Glomerular visceral epithelial cell (primary cell): Measurements from ENCODE around the gene ITFG1.
"Not testable (repeated sequence)": the region's sequence is repeated elsewhere in the genome, so short reads cannot be mapped to it uniquely, and the experiment has no call there.

Source experiments
- DNase-seq: peaks from one replicate; pipeline ENCODE4 v3.0.0-alpha.2; 2016; ENCODE audit errors: extremely low spot score

Gene ITFG1

DNA sequence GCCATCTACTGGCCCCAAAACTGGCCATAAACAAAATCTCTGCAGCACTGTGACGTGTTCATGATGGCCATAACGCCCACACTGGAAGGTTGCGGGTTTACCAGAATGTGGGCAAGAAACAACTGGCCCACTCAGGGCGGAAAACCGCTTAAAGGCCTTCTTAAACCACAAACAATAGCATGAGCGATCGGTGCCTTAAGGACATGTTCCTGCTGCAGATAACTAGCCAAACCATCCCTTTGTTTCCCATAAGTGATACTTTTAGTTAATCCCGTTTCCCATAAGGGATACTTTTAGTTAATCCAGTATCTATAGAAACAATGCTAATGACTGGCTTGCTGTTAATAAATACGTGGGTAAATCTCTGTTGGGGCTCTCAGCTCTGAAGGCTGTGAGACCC lies 308.4 kb downstream of the ITFG1 start:
- DNase-seq = not testable (repeated sequence)

- no peak for DNase-seq
Measured at GRCh38 chr16:47150067-47150466, 310.8 kb downstream of the ITFG1 start.

DNA sequence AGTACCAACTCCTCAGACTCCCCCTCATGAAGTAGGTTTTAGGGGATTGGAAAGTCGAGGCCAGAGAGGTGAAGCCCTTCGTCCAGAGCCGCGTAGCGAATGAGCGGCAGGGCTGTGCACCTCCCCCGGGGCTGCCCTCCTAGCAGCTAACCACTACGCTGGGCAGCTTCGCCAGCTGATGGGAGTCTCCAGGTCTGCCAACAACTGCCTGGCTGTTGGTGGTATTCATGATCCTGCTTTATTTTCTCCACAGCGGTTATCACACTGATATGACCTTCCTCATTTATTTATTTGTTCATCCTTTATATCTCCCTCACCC lies 316.3 kb downstream of the ITFG1 start:
- no peak for DNase-seq

DNA sequence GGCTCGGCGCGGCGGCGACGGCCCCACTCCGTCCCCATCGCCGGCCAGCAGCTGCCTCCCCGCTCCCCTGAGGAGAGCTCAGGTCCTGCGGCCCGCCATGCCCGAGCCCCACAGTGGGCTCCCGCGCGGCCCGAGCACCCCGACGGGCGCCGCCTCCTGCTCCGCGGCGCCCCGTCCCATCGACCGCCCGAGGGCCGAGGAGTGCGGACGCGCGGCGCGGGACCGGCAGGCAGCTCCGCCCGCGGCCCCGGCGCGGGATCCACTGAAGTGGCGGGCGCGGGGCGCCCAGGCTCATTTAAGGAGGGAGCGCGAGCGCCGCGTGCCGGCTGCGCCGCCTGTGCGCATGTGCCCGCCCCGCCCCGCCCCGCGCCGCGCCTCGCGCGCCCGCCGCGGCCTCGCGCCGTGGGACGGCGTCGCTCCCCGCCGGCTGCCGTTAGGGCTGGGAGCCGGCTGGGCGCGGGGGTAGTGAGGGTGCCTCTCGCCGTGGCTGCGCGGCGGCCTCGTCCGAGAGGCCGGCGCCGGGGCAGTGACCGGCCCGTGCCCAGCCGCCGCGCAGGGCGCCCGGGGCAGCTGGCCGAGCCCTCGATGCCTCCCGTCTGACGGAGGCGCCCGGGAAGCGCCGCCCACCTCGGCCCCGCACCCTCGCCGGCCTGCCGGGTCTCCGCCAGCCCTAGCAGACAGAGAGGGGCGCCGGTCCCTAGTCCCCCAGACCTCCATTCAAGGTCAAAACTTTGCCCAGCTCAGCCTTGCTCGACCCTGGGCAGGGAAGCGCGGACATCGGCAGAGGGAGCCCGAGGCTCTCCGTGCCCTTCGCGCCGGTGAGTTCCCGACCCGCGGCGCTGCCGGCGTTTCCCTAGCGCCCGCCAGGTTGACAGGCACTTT lies 316.9 kb downstream of the ITFG1 start, which contains the start of gene NETO2:
Gene NETO2 (minus strand): TSS at position 269 of the 882 bp plus-strand sequence. CDS start 333 bp downstream, outside the sequence.
- DNase-seq = peak; percentile 55

GRCh38 chr16:47142821-47143676 lies 317.8 kb downstream of the ITFG1 start:
- peak; percentile 73 for DNase-seq

DNA sequence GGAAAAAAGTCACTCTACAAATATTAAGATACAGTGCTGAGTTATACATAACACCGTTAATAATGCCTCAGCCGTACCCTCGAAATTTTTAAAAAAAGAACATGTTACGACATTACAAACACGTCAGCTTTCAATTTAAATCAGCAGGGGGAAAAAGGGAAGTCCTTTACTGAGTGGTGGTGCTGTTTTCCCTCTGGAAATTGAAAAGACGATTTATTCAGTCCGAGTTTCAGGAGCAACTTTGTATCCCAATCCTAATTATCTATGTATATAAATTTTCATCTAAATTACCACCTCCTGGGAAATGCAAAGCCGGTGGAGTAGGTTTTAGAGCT lies 318.4 kb downstream of the ITFG1 start:
- peak; percentile 21 for DNase-seq

- DNase-seq = peak; percentile 79
Measured at GRCh38 chr16:47141773-47142485, 318.9 kb downstream of the ITFG1 start.

GRCh38 chr16:47140686-47141085 lies 320.2 kb downstream of the ITFG1 start:
- no peak for DNase-seq

GRCh38 chr16:47139561-47140185 lies 321.2 kb downstream of the ITFG1 start:
- no peak for DNase-seq

GRCh38 chr16:47137925-47138324 lies 322.9 kb downstream of the ITFG1 start:
- not testable (repeated sequence) for DNase-seq

DNA sequence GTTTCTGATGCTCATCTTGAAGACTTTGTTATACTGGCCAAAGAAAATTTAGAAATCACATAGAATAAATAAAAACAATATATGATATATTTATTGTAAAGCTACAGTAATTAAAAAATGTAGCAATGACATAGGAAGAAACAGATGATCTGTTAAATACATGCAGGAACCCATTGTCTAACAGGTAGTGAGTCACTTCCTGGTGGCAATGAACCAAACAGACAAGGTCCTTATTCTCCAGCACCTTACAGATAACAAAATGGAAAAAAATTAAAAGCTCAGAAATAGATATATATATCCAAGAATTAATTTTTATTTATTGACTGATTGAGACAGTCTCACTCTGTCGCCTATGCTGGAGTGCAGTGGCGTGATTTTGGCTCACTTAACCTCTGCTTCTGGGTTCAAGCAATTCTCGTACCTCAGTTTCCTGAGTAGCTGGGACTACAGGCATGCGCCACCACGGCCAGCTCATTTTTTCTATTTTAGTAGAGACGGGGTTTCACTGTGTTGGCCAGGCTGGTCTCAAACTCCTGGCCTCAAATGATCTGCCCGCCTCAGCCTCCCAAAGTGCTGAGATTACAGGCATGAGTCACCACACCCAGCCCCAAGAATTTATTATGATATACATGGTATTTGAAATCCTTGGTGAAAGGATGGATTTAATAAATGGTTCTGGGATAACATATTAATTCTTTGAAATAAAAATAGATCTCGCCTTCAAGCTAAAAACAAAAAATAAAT lies 324.6 kb downstream of the ITFG1 start:
- peak; percentile 11 for DNase-seq

DNA sequence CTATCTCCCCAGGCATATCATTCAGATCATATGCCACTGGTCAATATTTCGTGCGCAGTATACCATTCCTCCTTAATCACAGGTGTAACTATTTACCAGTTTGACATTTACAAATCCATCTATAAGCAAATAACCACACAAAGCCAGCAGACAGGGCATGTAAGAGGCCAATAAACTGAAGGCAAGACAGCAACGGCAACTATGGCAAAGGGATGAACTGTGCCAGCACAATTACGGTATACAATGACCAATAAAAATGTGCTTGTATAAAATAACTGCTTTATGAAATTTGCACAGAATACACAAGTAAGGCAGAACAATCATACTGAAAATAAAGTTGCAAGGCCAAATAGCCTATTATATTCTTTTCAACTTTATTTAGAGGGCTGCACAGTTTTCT lies 326.3 kb downstream of the ITFG1 start:
- DNase-seq = no peak

DNA sequence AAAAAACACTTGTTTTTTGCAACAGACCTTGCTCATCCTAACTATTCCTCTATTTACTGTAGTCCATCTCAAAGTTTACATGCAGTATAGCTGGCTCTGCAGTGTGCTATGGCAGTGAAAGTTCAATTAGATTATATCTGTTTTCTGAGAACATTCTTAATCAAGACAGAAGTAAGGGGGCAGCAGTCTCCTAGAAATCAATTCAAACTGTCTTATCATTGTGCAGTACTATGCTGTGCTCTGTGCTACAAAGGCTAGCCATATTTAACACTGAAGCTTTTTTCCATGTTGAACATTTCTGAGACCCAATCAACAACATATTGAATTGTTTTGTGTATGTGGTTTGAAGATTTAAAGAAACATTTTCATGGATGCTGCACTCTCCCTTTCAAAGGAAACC lies 328.6 kb downstream of the ITFG1 start:
- no peak for DNase-seq

DNA sequence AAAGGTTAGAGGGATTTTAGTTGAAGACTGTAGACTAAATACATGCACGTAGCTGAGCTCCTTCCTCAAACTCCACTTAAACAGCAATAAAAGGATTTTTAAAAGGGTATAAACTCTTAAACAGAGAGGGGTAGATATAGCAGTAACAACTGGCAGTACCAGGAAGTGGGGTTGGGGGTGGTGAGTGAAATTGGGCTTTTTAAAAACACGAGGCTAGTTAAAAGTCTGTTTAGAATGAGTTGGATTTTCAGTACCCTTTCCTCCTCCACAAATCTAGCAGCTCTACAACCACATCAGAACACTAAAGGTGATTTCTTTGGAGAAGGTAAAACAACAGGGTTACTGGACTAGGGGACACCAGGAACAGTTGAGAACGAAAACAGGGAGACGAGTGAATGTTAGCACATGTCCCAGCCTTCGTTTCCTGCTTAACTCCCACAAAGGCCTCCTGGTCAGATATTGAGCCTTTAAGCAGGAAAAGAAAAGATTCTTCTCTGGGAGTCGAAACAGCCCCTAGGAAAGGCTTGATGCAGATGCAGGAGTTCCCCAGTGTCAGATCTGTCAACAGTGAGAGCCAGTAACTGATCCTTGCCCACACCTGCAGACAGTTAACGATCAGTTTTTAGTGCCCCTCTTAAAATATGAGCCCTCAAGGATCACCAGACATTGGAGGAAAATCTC lies 331.0 kb downstream of the ITFG1 start:
- DNase-seq = no peak

DNA sequence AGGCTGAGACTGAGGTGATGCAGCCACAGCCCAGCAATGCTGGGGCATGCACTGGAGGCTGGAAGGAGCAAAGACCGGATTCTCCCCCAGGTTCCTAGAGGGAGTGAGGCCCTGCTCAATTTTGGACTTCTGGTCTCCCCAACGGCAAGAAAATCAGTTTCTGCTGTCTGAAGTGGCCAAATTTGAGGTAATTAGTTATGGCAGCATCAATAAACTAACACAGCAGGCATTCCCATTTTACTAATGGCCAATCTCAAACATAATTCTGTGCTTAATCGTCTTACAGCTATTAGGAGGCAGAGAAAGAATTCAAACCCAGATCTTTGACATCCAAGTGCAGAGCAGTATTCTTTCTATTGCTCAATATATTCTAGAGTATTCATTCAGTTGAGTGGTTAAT lies 333.3 kb downstream of the ITFG1 start:
- DNase-seq = no peak

DNA sequence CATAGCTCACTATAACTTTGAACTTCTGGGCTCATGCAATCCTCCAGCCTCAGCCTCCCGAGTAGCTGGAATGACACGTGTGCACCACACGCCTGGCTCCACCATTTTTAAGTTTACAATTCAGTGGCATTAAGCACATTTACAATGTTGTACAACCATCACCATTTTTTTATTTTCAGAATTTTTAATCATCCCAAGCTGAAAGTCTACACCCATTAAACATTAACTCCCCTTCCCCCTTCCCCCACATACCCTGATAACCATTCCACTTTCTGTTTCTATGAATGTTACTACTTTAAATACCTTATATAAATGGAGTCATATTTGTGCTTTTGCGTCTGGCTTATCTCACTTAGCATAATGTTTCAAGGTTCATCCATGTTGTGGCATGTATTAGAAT lies 335.1 kb downstream of the ITFG1 start:
- DNase-seq = no peak

- no peak for DNase-seq
Measured at GRCh38 chr16:47113130-47113529, 347.7 kb downstream of the ITFG1 start.

DNA sequence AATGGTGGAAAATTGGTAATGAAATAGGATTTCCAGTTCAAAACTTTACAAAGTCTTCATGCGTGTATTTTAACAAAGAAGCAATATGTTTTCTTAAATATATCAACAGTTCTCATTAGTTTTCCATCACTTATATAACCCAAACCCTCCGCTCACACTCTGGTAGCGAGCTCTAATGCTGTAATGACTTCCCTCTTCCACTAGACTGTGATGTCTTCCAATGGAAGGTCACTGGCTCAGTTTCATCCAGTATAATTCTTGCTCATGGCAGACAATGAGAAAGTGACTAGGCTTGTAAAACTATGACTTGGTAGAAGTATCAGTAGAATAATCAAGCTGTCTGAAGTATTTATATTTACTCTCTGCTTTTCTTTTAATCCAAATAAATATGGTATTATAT lies 349.9 kb downstream of the ITFG1 start:
- no peak for DNase-seq

GRCh38 chr16:47109361-47109760 lies 351.5 kb downstream of the ITFG1 start:
- DNase-seq = no peak
